Upper lobe of right lung (tissue), 1 donor: ENCODE measurements around the gene CXCL16. TPM values are rescaled to one million over a fixed set of nuclear protein-coding genes. Genes with fewer than 3 reads are reported as not detected.
"Not testable (repeated sequence)": the region's sequence is repeated elsewhere in the genome, so short reads cannot be mapped to it uniquely, and the experiment has no call there.

Experiments
- ATAC-seq: fragments of 200-7000 bp; cut with Tn5 transposase; one replicate; pipeline ENCODE4 v1.9.1; 2020; ENCODE audit warnings: mild to moderate bottlenecking, moderate library complexity
- DNase-seq: peaks from one replicate; pipeline ENCODE4 v3.0.0-alpha.2; 2020
- H3K27ac ChIP-seq: fragments of 200-600 bp; one replicate; pipeline ENCODE4 v1.8.0; 2022
- H3K27me3 ChIP-seq: fragments of 200-600 bp; one replicate; pipeline ENCODE4 v1.8.0; 2022; ENCODE audit warnings: mild to moderate bottlenecking
- H3K36me3 ChIP-seq: fragments of 200-600 bp; one replicate; pipeline ENCODE4 v1.8.0; 2022
- H3K4me1 ChIP-seq: fragments of 200-600 bp; one replicate; pipeline ENCODE4 v1.8.0; 2022
- H3K4me3 ChIP-seq: fragments of 200-600 bp; one replicate; pipeline ENCODE4 v1.8.0; 2022; ENCODE audit warnings: mild to moderate bottlenecking
- H3K9me3 ChIP-seq: fragments of 200-600 bp; one replicate; pipeline ENCODE4 v1.8.0; 2022
- CTCF ChIP-seq: fragments of 200-600 bp; IDR thresholded peaks from one replicate; pipeline ENCODE4 v1.8.0; 2022; ENCODE audit warnings: antibody characterized with exemption
- intact Hi-C: fragments of 100-400 bp; cut with DNase I; formaldehyde crosslinking; loops from one replicate; pipeline ENCODE4 v1.11.0; 2022
- total RNA-seq: library from RNA; stranded (reverse); fragmentation: NEBNext Ultra II Directional; extraction: Animal tissue kit (Norgen Biotek cat#: 25700); gene quantifications from one replicate; pipeline ENCODE4 v1.2.1, GENCODE V29; 2021
- donor health status: DM: no; HTN: yes; CAD: no; lungs with severe emphysema.

CXCL16 gene
- total RNA-seq, 1 donor from 2014 or later = 169 TPM

GRCh38 chr17:4701116-4701515, 38.6 kb downstream of the CXCL16 start:
- Histone ChIP-seq H3K4me1 (peaks cover 9% of the 10 kb centered on the region), H3K4me3 (no peak overlapping the region), H3K27me3 (no peaks in the 10 kb centered on the region), H3K9me3 (no peaks in the 10 kb centered on the region), H3K27ac (no peak overlapping the region), H3K36me3 (no peaks in the 10 kb centered on the region)
- no peak for DNase-seq
- intact Hi-C loops = no loop called here
- no peak for TF ChIP-seq CTCF
- ATAC-seq = no peak

- H3K4me1 ChIP-seq, ATAC-seq, H3K9me3 ChIP-seq, H3K36me3 ChIP-seq, H3K27ac ChIP-seq, intact Hi-C loops, DNase-seq, H3K27me3 ChIP-seq, H3K4me3 ChIP-seq: not testable (repeated sequence)
These were observed 40.2 kb downstream of the CXCL16 start for GRCh38 chr17:4699401-4700056.

DNA sequence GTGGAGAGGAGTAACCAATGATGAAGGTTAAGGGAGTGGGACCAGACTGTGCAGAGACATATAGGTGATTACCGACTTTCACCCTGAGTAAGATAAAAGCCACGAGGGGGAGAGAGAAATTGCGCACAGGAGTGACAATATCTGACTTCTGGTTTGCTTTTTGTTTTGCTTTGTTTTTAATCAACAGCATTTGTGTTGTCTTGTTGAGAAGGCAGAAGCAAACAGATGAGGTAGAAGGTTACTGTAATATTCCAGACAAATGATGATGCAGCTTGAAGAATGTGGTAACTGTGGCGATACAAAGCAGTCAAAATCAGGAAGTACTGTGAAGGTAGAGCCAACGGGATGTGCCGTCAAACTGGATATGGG, 43.3 kb downstream of the CXCL16 start:
- Histone ChIP-seq H3K27me3 (no peaks in the 10 kb centered on the region), H3K4me1 (no peaks in the 10 kb centered on the region), H3K9me3 (no peaks in the 10 kb centered on the region), H3K36me3 (no peaks in the 10 kb centered on the region), H3K4me3 (no peak overlapping the region), H3K27ac (no peak overlapping the region)
- no peak for ATAC-seq
- TF ChIP-seq CTCF = no peak
- intact Hi-C loops = no loop called here
- DNase-seq = no peak

GRCh38 chr17:4693416-4693815, 46.3 kb downstream of the CXCL16 start:
- ATAC-seq (no peak), DNase-seq (no peak)
- H3K9me3 ChIP-seq = no peaks in the 10 kb centered on the region
- intact Hi-C loops = no loop called here
- no peak for TF ChIP-seq CTCF
- no peaks in the 10 kb centered on the region for H3K27me3 ChIP-seq
- H3K4me3 ChIP-seq = no peak overlapping the region
- H3K4me1 ChIP-seq = no peaks in the 10 kb centered on the region
- H3K27ac ChIP-seq = no peak overlapping the region
- H3K36me3 ChIP-seq = peaks cover 15% of the 10 kb centered on the region

GRCh38 chr17:4691686-4692085, 48.0 kb downstream of the CXCL16 start:
- no peak overlapping the region for H3K4me3 ChIP-seq
- H3K27ac ChIP-seq = no peak overlapping the region
- no peaks in the 10 kb centered on the region for H3K27me3 ChIP-seq
- intact Hi-C loops = no loop called here
- H3K36me3 ChIP-seq = peaks cover 19% of the 10 kb centered on the region
- H3K9me3 ChIP-seq = no peaks in the 10 kb centered on the region
- no peaks in the 10 kb centered on the region for H3K4me1 ChIP-seq
- TF ChIP-seq CTCF = no peak
- DNase-seq (no peak), ATAC-seq (no peak)

DNA sequence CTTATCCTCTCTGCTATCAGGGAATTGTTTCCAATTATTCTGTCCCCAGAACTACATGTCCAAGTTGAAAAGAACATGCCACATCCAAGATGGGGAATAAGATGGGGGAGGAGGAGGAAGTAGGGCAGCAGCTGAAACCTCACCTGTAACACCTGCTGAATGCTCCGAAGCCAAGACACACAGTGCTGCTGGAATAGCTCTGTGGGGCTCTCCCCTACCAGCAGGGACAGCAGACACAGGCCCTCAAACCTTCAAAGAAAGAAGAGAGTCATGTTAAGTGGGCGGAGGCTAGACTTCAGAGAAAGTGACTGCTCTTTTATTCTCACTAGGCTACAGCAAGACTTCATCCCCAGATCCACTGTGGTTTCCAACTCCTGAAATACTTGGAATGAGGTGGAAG, 49.0 kb downstream of the CXCL16 start:
- DNase-seq (no peak), ATAC-seq (no peak)
- no peaks in the 10 kb centered on the region for H3K27me3 ChIP-seq
- H3K27ac ChIP-seq = no peak overlapping the region
- intact Hi-C loops = no loop called here
- H3K4me3 ChIP-seq = no peak overlapping the region
- H3K4me1 ChIP-seq = no peaks in the 10 kb centered on the region
- H3K36me3 ChIP-seq = peaks cover 19% of the 10 kb centered on the region
- no peak for TF ChIP-seq CTCF
- H3K9me3 ChIP-seq = no peaks in the 10 kb centered on the region

- ATAC-seq, H3K4me1 ChIP-seq, DNase-seq, intact Hi-C loops, H3K9me3 ChIP-seq, H3K4me3 ChIP-seq, H3K27ac ChIP-seq, H3K27me3 ChIP-seq: not testable (repeated sequence)
- H3K36me3 ChIP-seq = peaks cover 24% of the 10 kb centered on the region
These were observed 49.9 kb downstream of the CXCL16 start for GRCh38 chr17:4689872-4690271.

- H3K4me1 ChIP-seq, intact Hi-C loops, H3K4me3 ChIP-seq, DNase-seq, H3K9me3 ChIP-seq, H3K27me3 ChIP-seq, ATAC-seq, H3K27ac ChIP-seq: not testable (repeated sequence)
- H3K36me3 ChIP-seq = peaks cover 43% of the 10 kb centered on the region
These were observed 56.0 kb downstream of the CXCL16 start for GRCh38 chr17:4683739-4684138.
